ENCODE data around the gene DAPK1.

DAPK1 gene

GRCh38 chr9:87535817-87536539 lies 38.3 kb downstream of the DAPK1 start:
- Histone ChIP-seq H3K9me2 (replicated peaks; ENCODE audit: control insufficient read depth, low read length) (no peaks in the 10 kb centered on the region), H3F3A (ENCODE audit: control insufficient read depth, insufficient read depth) (no peaks in the 10 kb centered on the region), H4K20me1 (ENCODE audit: control insufficient read depth, insufficient read depth, low read depth, low read length) (no peaks in the 10 kb centered on the region), H3K27ac (ENCODE audit: low read depth, low read length) (no peak overlapping the region), H3K4me3 (ENCODE audit: low read length) (no peak overlapping the region), H3K27me3 (ENCODE audit: control insufficient read depth, low read length) (no peaks in the 10 kb centered on the region), H3K9me3 (ENCODE audit: control insufficient read depth, insufficient read depth, low read length) (no peaks in the 10 kb centered on the region), H3K36me3 (ENCODE audit: control insufficient read depth, low read length) (no peaks in the 10 kb centered on the region), H3K79me2 (ENCODE audit: control insufficient read depth, low read length) (no peaks in the 10 kb centered on the region), H3K4me2 (ENCODE audit: low read length) (no peak overlapping the region), H3K4me1 (ENCODE audit: control insufficient read depth, low read length) (no peaks in the 10 kb centered on the region)
- TF ChIP-seq CTCF (IDR thresholded peaks at IDR 0.05; ENCODE audit: low read depth, low read length, poor library complexity, severe bottlenecking), result no peak
- TF ChIP-seq EZH2phosphoT487 (IDR thresholded peaks at IDR 0.05; ENCODE audit: borderline replicate concordance, low read length), result no peak

- no peaks in the 10 kb centered on the region for H3K9me3 ChIP-seq (ENCODE audit: control insufficient read depth, insufficient read depth, low read length)
- no peak overlapping the region for H3K27ac ChIP-seq (ENCODE audit: low read depth, low read length)
- no peaks in the 10 kb centered on the region for H3K9me2 ChIP-seq (replicated peaks; ENCODE audit: control insufficient read depth, low read length)
- no peaks in the 10 kb centered on the region for H3F3A ChIP-seq (ENCODE audit: control insufficient read depth, insufficient read depth)
- TF ChIP-seq EZH2phosphoT487 (IDR thresholded peaks at IDR 0.05; ENCODE audit: borderline replicate concordance, low read length), result no peak
- TF ChIP-seq CTCF (IDR thresholded peaks at IDR 0.05; ENCODE audit: low read depth, low read length, poor library complexity, severe bottlenecking), result no peak
- no peaks in the 10 kb centered on the region for H3K27me3 ChIP-seq (ENCODE audit: control insufficient read depth, low read length)
- no peaks in the 10 kb centered on the region for H3K4me1 ChIP-seq (ENCODE audit: control insufficient read depth, low read length)
- H3K4me2 ChIP-seq (ENCODE audit: low read length), result no peak overlapping the region
- H3K79me2 ChIP-seq (ENCODE audit: control insufficient read depth, low read length), result no peaks in the 10 kb centered on the region
- H3K4me3 ChIP-seq (ENCODE audit: low read length), result no peak overlapping the region
- H4K20me1 ChIP-seq (ENCODE audit: control insufficient read depth, insufficient read depth, low read depth, low read length), result no peaks in the 10 kb centered on the region
- H3K36me3 ChIP-seq (ENCODE audit: control insufficient read depth, low read length), result no peaks in the 10 kb centered on the region
These were observed 40.0 kb downstream of the DAPK1 start for GRCh38 chr9:87537625-87538024.

- H3K36me3 ChIP-seq (ENCODE audit: control insufficient read depth, low read length), result no peaks in the 10 kb centered on the region
- H3K9me2 ChIP-seq (replicated peaks; ENCODE audit: control insufficient read depth, low read length), result no peaks in the 10 kb centered on the region
- no peaks in the 10 kb centered on the region for H3K79me2 ChIP-seq (ENCODE audit: control insufficient read depth, low read length)
- H3K4me3 ChIP-seq (ENCODE audit: low read length), result no peak overlapping the region
- H4K20me1 ChIP-seq (ENCODE audit: control insufficient read depth, insufficient read depth, low read depth, low read length), result no peaks in the 10 kb centered on the region
- H3K27me3 ChIP-seq (ENCODE audit: control insufficient read depth, low read length), result no peaks in the 10 kb centered on the region
- no peak overlapping the region for H3K27ac ChIP-seq (ENCODE audit: low read depth, low read length)
- no peak overlapping the region for H3K4me2 ChIP-seq (ENCODE audit: low read length)
- H3K4me1 ChIP-seq (ENCODE audit: control insufficient read depth, low read length), result no peaks in the 10 kb centered on the region
- no peaks in the 10 kb centered on the region for H3K9me3 ChIP-seq (ENCODE audit: control insufficient read depth, insufficient read depth, low read length)
- no peaks in the 10 kb centered on the region for H3F3A ChIP-seq (ENCODE audit: control insufficient read depth, insufficient read depth)
- no peak for TF ChIP-seq CTCF (IDR thresholded peaks at IDR 0.05; ENCODE audit: low read depth, low read length, poor library complexity, severe bottlenecking)
These were observed 42.9 kb downstream of the DAPK1 start for GRCh38 chr9:87540444-87541105.
